ENCODE data around the gene GUCA1C.
A peak's percentile ranks its signal among the peaks of the same experiment; 100 is the strongest.

The GUCA1C gene

GRCh38 chr3:108907194-108907593 lies 46.5 kb downstream of the GUCA1C start:
- DNase-seq (ENCODE audit: low read depth) = peak; percentile 22

- DNase-seq (ENCODE audit: low read depth) = no peak
Measured at GRCh38 chr3:108899530-108899929, 54.1 kb downstream of the GUCA1C start.

- no peak for DNase-seq (ENCODE audit: low read depth)
Measured at GRCh38 chr3:108897883-108898282, 55.8 kb downstream of the GUCA1C start.

GRCh38 chr3:108894981-108895380 lies 58.7 kb downstream of the GUCA1C start:
- no peak for DNase-seq (ENCODE audit: low read depth)

DNA sequence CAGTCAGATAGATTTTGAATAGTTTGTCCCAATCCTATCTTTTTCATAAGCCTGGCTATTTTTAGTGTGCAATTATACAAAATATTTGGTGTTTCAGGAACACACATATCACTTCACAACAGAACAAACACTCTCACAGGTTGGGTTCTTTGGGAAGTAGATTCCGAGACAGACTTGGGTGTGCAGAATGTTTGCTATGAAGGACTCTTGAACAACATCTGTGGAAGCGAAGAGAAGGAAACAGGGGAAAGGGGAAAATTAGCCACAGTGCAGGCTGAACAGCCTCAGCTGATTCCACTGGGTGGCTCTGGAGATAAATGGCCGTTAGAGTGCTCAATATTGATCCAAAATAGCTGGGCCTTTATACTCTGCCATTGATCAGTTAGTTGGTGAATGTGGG lies 61.8 kb downstream of the GUCA1C start:
- DNase-seq (ENCODE audit: low read depth) = no peak

DNA sequence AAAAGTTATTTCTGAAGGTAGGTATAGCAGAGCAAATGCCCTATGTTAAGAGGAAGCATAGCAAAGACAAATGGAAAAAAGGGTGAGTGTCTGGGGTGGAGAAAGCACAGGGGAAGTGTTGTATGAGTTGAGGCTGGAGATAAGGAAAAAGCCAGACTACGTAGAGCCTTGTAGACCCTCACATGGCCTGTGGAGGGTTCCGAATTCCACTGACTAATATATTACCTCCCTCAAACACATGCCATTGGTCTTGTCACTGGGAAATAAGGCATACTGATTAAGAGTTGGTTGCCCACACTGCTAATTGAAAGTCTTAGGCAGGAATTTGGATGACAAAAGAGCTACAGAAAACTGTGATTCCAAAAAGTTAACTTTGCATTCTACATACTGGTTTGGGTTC lies 65.9 kb downstream of the GUCA1C start:
- no peak for DNase-seq (ENCODE audit: low read depth)

DNA sequence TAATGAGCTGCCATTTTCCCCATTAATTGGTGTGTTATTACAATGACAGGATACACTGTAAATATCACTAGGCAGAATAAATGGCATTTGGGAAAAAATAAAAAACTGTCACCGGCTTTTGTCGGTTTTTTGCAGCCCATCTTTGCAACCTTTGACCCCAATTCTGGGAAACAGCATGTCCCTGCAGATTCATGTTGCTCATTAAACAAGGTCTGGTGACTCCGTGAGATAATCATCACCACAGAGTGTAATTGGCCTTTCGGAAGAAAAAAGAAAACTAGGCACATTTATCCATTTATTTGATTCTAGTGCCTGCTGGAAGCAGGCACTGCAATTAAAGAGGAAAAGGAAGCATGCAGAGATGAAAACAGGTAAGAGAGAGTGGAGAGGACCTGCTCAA lies 66.6 kb downstream of the GUCA1C start:
- no peak for DNase-seq (ENCODE audit: low read depth)

DNA sequence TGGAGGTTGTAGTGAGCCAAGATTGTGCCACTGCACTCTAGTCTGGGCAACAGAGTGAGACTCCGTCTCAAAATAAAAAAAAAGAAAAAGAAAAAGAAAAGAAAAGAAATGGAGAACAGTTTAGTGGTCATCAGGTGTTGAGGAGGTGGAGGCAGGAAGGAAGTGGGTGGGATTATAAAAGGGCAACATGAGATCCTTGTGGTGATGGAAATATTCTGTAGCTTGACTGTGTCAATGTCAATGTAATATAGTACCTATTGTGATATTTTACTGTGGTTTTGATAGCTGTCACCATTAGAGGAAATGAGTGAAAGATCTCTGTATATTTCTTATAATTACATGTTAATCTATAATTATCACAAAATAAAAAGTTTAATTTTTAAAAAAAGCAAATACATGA lies 70.3 kb downstream of the GUCA1C start:
- no peak for DNase-seq (ENCODE audit: low read depth)

DNA sequence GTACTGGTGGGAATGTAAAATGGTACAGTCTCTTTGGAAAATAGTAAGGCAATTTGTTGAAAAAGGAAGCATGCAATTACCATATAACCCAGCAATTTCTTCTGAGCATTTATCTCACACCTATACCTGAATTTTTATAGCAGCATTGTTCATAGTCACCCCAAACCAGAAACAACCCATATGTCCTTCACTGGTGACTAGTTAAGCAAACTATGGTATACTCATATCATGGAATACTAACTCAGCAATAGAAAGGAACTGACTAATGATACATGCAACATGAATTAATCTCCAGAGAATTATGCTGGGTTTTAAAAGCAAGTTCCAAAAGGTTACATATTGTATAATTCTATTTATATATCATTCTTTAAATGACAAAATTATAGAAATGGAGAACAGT lies 70.9 kb downstream of the GUCA1C start:
- DNase-seq (ENCODE audit: low read depth) = no peak

DNA sequence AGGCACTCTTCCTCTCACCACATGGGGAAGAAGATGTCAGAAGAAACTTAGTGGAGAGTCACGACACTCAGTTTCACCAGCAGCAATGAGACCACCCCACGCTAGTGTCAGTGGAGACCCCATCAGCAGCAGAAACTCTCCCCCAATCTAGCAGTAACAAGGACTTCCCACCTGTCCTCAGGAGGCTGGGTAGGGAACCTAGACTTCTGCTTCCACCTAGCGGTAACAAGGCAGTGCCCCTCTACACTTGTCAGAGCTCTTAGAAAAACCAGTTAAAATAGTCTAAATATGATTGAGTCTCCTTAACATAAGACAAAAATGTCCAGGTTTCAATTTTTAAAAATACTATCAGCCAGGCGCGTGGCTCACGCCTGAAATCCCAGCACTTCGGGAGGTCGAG lies 73.8 kb downstream of the GUCA1C start:
- no peak for DNase-seq (ENCODE audit: low read depth)

DNA sequence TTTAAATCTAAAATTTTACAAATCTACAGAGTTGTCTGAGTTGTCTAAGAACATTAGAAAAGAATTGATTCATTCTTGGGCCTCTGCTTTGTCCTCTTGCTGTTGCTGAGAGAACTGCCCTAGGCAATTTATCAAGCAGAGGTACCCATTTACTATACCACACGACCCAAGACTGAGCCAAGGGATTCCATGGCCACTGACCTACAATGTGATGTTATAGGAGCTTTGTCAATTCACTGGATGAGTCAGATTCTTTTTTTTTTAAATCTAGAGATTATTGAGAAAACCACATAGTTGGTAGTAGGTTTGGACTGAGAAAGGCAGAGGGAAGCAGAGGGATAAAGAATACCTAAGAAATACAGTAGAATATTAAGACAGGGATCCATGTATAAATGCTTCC lies 75.8 kb downstream of the GUCA1C start:
- no peak for DNase-seq (ENCODE audit: low read depth)

GRCh38 chr3:108863799-108864135 lies 89.9 kb downstream of the GUCA1C start:
- no peak for DNase-seq (ENCODE audit: low read depth)

DNA sequence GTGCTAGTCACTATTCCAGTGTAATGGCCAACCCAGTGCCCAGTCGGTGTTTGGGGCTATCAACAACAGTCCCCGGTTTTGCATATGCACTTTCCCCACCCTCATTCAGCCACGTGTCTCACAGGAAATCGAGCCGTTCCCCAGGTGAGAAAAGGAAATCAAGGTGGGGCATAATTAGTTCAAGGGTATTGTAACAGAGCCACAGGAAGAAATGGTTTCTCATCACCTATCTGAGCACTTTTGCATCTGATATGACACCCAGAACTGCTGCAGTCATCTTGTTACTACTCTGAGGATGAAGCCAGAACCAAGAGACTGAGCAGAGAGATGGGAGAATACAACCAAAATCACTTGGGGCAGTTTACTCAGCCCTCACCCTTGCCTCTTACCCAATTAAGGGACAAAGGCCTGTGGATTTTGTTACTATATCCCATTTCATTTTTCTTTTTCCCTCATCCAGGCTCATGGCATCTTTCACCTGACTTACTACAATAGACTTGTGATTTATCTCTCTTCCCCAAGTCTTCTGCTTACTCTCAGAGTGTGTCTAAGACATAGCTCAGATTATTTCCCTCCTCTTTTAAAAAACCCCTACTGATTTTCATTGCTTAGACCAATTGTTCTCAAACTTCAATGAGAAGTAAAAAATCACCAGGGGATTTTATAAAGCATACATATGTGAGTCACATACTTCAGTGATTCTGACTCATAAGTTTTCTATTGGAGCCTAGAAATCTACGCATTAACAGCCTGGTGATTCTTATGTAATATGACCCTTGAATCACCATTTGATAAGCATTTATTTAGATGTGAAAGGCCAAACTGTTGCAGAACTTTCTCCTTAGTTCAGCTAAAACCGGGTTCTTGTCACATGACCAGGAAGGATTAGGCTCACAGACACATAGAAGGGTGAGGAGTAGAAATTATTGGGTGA lies 90.5 kb downstream of the GUCA1C start:
- peak; percentile 18 for DNase-seq (ENCODE audit: low read depth)

DNA sequence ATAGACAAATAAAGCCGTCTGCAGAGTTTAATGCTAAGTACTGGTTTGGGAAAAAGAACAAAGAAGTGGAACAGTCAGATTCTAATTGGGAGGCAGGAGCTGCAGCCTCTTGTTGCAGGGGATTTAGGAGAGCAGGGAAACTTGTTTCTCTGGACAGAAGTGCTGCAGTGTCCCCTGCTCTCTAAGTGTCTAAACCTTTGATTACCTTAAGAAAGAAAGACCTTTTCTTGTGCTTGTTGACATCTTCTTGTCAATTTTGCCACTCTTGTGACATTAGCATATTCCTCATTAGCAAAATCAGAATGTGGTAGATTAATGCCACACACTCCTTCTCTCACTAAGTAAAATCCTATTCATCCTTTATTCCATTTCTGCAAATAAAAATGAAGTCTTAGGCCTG lies 92.3 kb downstream of the GUCA1C start:
- DNase-seq (ENCODE audit: low read depth) = no peak

Data from stromal cell of bone marrow (primary cell).